Measurements from ENCODE around the gene MUC12. TPM values are rescaled to one million over a fixed set of nuclear protein-coding genes. Genes with fewer than 3 reads are reported as not detected.
"Not testable (repeated sequence)": the region's sequence is repeated elsewhere in the genome, so short reads cannot be mapped to it uniquely, and the experiment has no call there.

Gene MUC12
- total RNA-seq, 6 experiments from 2014 or later = 0.91 to 2.3 (median 1.6) TPM

DNA sequence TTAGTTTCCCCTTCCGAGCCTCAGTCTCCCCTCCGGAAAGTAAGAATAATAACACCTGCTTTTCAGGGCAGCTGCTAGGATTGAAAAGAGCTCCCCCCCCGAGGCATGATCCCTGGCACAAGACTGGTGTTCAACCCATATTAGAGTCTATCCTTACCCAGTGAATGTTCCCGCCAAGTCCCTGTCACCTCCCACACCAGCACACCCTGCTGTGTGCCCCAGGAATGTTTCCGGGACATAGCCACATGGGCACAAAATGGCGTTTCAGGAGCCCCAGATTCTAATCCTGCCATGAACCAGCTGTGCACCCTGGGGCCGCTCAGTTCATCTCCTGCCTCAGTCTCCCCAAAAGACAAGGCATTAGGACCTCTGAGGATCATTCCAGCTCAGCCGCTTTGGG lies 51.1 kb downstream of the MUC12 start:
- Mint-ChIP-seq H3K9me3 (no peaks in the 10 kb centered on the region), H3K36me3 (ENCODE audit: low read depth) (no peaks in the 10 kb centered on the region), H3K4me1 (ENCODE audit: low read depth) (peaks cover 14% of the 10 kb centered on the region; the same call in 1 of the 2 replicates), H3K27me3 (ENCODE audit: insufficient read depth) (peaks cover 27% of the 10 kb centered on the region), H3K4me3 (no peak overlapping the region), H3K27ac (no peak overlapping the region)
- TF ChIP-seq, protein P1, sequence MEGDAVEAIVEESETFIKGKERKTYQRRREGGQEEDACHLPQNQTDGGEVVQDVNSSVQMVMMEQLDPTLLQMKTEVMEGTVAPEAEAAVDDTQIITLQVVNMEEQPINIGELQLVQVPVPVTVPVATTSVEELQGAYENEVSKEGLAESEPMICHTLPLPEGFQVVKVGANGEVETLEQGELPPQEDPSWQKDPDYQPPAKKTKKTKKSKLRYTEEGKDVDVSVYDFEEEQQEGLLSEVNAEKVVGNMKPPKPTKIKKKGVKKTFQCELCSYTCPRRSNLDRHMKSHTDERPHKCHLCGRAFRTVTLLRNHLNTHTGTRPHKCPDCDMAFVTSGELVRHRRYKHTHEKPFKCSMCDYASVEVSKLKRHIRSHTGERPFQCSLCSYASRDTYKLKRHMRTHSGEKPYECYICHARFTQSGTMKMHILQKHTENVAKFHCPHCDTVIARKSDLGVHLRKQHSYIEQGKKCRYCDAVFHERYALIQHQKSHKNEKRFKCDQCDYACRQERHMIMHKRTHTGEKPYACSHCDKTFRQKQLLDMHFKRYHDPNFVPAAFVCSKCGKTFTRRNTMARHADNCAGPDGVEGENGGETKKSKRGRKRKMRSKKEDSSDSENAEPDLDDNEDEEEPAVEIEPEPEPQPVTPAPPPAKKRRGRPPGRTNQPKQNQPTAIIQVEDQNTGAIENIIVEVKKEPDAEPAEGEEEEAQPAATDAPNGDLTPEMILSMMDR (IDR thresholded peaks at IDR 0.05) = no peak
- DNase-seq = no peak

DNA sequence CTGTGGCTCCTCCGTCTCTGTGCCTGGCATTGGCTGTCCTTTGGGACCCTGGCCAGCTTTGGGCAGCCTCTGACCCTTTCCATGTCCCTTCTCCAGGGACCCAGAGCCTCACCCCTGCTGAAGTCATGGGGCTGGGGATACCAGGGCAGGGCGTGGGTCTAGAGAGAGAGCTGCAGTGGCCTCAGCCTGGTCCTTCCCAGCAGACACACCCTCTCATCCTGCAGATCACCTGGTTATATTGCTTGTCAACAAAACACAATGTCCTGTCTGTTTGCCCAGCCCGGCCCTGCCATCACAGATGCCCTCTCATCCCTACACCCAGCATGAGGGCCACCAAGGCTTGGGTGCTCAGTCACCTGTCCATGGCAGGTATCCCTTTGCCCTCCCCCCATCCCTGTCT lies 52.3 kb downstream of the MUC12 start:
- Mint-ChIP-seq H3K4me1 (ENCODE audit: low read depth) (peaks cover 11% of the 10 kb centered on the region; the same call in 1 of the 2 replicates), H3K27me3 (ENCODE audit: insufficient read depth) (peaks cover 32% of the 10 kb centered on the region), H3K4me3 (no peak overlapping the region), H3K9me3 (no peaks in the 10 kb centered on the region), H3K36me3 (ENCODE audit: low read depth) (no peaks in the 10 kb centered on the region), H3K27ac (no peak overlapping the region)
- no peak for DNase-seq
- TF ChIP-seq, protein P1 (IDR thresholded peaks at IDR 0.05) = no peak

DNA sequence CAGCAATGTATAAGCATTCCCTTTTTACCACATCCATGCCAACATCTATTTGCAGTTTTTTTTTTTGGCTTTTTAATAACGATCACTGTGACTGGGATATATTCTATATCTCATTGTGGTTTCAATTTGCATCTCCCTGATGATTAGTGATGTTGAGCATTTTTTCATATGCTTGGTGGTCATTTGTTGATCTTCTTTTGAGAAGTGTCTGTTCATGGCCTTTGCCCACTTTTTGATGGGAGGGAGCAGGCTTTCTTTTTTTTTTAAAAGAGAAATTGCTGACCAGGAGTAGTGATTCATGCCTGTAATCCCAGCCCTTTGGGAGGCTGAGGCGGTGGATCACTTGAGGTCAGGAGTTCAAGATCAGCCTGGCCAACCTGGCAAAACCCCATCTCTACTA lies 54.5 kb downstream of the MUC12 start:
- Mint-ChIP-seq H3K4me3 (no peak overlapping the region), H3K36me3 (ENCODE audit: low read depth) (no peaks in the 10 kb centered on the region), H3K27ac (no peak overlapping the region), H3K9me3 (no peaks in the 10 kb centered on the region), H3K27me3 (ENCODE audit: insufficient read depth) (peaks cover 34% of the 10 kb centered on the region), H3K4me1 (ENCODE audit: low read depth) (0 out of 2 replicates have a peak, but pooled peaks cover 4% of the 10 kb centered on the region)
- DNase-seq = no peak
- TF ChIP-seq, protein P1 (IDR thresholded peaks at IDR 0.05) = no peak

DNA sequence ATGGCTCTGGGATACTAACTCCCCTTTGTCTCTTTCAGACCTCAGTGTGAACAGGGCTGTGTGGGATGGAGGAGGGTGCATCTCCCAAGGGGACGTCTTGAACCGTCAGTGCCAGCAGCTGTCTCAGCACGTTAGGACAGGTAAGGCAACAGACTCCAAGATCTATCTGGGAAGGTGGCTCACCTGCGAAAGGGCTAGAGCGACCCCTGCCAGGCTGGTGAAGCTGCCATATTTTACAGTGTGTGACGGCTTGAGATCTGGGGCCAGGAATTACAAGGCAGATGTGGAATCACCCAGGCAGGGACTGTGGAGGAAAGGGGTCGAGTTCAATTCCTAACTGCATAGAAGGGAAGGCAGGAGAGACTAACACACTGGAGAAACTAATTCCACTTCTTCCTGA lies 61.7 kb downstream of the MUC12 start:
- Mint-ChIP-seq H3K9me3 (no peaks in the 10 kb centered on the region), H3K27ac (no peak overlapping the region), H3K36me3 (ENCODE audit: low read depth) (no peaks in the 10 kb centered on the region), H3K4me1 (ENCODE audit: low read depth) (no peaks in the 10 kb centered on the region), H3K4me3 (no peak overlapping the region), H3K27me3 (ENCODE audit: insufficient read depth) (peaks cover 26% of the 10 kb centered on the region)
- DNase-seq = no peak
- TF ChIP-seq, protein P1 (IDR thresholded peaks at IDR 0.05) = no peak

DNA sequence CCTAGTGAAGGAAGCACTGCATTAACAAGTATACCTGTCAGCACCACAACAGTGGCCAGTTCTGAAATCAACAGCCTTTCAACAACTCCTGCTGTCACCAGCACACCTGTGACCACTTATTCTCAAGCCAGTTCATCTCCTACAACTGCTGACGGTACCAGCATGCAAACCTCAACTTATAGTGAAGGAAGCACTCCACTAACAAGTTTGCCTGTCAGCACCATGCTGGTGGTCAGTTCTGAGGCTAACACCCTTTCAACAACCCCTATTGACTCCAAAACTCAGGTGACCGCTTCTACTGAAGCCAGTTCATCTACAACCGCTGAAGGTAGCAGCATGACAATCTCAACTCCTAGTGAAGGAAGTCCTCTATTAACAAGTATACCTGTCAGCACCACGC lies 66.6 kb downstream of the MUC12 start:
- Mint-ChIP-seq H3K27ac (no peak overlapping the region), H3K4me1 (ENCODE audit: low read depth) (no peaks in the 10 kb centered on the region), H3K27me3 (ENCODE audit: insufficient read depth) (peaks cover 5% of the 10 kb centered on the region; the same call in 1 of the 2 replicates), H3K9me3 (no peaks in the 10 kb centered on the region; the same call in 1 of the 2 replicates), H3K4me3 (no peak overlapping the region), H3K36me3 (ENCODE audit: low read depth) (no peaks in the 10 kb centered on the region)
- DNase-seq = no peak
- TF ChIP-seq, protein P1 (IDR thresholded peaks at IDR 0.05) = no peak

DNA sequence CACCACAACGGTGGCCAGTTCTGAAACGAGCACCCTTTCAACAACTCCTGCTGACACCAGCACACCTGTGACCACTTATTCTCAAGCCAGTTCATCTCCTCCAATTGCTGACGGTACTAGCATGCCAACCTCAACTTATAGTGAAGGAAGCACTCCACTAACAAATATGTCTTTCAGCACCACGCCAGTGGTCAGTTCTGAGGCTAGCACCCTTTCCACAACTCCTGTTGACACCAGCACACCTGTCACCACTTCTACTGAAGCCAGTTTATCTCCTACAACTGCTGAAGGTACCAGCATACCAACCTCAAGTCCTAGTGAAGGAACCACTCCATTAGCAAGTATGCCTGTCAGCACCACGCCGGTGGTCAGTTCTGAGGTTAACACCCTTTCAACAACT lies 71.9 kb downstream of the MUC12 start:
- not testable (repeated sequence) for H3K4me1 Mint-ChIP-seq (ENCODE audit: low read depth); DNase-seq; H3K4me3 Mint-ChIP-seq; H3K27ac Mint-ChIP-seq; H3K36me3 Mint-ChIP-seq (ENCODE audit: low read depth); H3K27me3 Mint-ChIP-seq (ENCODE audit: insufficient read depth); H3K9me3 Mint-ChIP-seq
